Activated CD8-positive, alpha-beta memory T cell treated with anti-CD3 and anti-CD28 coated beads for 24 hours (primary cell): ENCODE measurements around the gene GFRA3.

Experiments
- DNase-seq: peaks from one replicate; pipeline ENCODE4 v3.0.0-alpha.2; 2020

GFRA3 gene

DNA sequence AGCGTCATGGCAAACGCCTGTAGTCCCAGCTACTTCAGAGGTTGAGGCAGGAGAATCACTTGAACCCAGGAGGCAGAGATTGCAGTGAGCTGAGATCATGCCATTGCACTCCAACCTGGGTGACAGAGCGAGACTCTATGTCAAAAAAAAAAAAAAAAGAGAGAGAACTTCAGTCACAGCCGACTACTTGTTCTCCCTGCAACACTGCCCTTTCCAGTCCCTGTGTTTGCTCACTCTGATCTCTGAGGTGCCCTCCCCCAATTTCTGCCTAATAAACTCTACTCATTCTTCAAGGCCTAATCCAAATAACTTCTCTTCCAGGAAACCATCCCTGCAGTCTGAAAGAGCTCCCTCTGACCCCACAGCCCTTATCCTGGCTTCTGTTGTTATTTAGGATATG, 28.1 kb downstream of the GFRA3 start:
- no peak for DNase-seq

DNA sequence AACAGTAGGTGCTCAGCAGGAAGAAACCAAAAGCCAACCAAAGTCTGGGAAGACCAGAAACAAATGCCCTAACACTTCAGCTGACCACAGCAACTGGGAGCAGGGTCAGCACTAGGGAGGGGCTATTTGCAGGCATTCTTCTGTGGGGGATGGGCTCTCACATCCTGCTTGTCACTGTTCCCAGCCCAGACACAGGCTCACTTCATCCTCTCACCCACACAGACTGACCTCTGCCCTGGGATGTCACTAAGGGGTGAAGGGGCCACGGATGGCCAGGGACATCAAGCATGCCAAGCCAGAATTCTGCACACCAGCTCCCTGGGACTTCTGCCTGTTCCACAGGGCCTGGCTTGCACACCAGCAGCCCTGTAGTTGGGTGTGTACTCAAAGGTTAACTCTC, 28.7 kb downstream of the GFRA3 start:
- no peak for DNase-seq

GRCh38 chr5:138243794-138244193, 30.6 kb downstream of the GFRA3 start:
- DNase-seq = no peak

GRCh38 chr5:138241688-138242571, 32.5 kb downstream of the GFRA3 start:
- no peak for DNase-seq

GRCh38 chr5:138240650-138241385, 33.6 kb downstream of the GFRA3 start:
- DNase-seq = peak; percentile 55

- no peak for DNase-seq
Measured at GRCh38 chr5:138238034-138238433, 36.4 kb downstream of the GFRA3 start.

GRCh38 chr5:138234651-138235050, 39.8 kb downstream of the GFRA3 start:
- no peak for DNase-seq

DNA sequence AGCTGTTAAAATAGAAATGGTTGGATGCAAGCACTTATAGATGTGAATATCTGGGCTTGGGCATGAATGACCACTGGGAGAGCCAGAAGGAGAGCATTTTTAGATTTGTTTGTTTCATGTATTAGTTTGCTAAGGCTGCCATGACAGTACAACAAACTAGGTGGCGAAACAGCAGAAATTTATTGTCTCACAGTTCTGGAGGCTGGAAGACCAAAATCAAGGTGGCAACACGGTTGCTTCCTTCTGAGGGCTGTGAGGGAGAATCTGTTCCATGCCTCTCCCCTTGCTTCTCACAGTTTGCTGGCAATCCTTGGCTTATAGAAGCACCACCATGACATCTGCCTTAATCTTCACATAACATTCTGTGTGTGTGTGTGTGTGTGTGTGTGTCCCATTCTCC, 41.1 kb downstream of the GFRA3 start:
- DNase-seq = no peak

GRCh38 chr5:138230981-138231589, 43.3 kb downstream of the GFRA3 start:
- DNase-seq = no peak

DNA sequence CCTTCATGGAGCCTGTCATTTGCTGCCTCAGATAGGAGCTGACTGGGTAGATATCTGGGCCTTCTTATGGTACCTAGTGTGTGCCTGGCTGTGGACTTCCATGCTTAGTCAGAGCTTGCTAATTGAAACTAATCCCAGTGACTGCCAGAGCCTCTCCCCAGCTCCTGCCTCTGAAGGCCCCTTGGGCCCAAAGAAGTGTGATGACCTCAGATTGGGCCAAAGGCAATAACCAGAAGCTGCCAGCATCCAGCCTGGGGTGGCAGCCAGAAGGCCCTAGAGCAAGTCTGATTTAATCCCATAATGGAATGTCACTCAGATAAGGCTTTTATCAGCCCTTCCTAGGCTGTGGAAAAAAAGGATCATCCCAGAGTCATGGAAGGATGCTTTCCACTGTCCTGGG, 44.2 kb downstream of the GFRA3 start:
- no peak for DNase-seq

- DNase-seq = no peak
Measured at GRCh38 chr5:138229387-138229786, 45.0 kb downstream of the GFRA3 start.

DNA sequence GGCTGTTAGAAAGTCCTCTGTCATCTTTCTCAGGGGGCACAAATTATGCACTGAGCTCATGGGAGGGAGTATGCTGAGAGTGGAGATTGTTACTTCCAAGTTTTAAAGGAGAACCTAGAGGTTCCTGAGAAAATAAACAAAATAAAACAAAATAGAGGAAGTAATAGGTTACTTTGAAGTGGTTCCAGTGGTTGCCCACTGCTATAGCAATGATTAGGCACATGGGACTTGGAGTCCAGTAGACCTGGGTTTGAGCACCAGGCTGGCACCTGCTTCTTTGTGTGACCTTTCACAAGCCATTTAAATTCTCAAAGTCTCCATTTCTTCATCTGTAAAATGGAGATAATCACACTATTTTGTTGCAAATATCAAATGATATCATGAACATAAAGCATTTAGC, 47.5 kb downstream of the GFRA3 start:
- DNase-seq = no peak

GRCh38 chr5:138224712-138225111, 49.7 kb downstream of the GFRA3 start:
- no peak for DNase-seq

DNA sequence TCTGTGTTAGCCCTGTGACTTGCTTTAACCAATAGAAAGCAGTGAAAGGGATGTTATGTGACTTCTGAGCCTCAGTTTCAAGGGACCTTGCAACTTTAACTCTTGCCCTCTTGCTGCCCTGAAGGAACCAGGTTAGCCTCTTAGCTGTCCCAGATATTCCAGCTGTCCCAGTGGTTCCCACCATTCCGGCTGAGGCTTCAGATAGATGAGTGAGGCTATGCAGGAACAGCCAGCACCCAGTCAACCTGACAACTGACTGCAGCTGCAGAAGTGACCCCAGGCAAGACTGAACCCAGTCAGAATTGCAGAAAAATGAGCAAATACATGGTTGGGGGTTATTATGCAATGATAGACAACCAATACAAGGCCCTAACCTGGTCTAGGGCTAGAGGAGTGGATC, 50.9 kb downstream of the GFRA3 start:
- no peak for DNase-seq

GRCh38 chr5:138216799-138217198, 57.6 kb downstream of the GFRA3 start:
- no peak for DNase-seq

GRCh38 chr5:138213161-138214029, 61.0 kb downstream of the GFRA3 start, which contains the start of gene CDC23:
Gene CDC23, minus strand, starts transcription at chr5:138213323. Its CDS starts 11 bp downstream, at chr5:138213312.
- peak; percentile 90 for DNase-seq

- DNase-seq = no peak
Measured at GRCh38 chr5:138212828-138213160, 61.6 kb downstream of the GFRA3 start.

GRCh38 chr5:138210985-138211384, 63.4 kb downstream of the GFRA3 start:
- no peak for DNase-seq
